ENCODE data around the gene PTPRT.

Gene PTPRT

GRCh38 chr20:43016257-43016656 is 173.4 kb downstream of the PTPRT start:
- in situ Hi-C loops (cut with MboI; ENCODE audit: low sequenced_read_pairs, unreplicated experiment), result no loop called here
- DNase-seq (ENCODE audit: low spot score), result no peak
- TF ChIP-seq, protein P1, sequence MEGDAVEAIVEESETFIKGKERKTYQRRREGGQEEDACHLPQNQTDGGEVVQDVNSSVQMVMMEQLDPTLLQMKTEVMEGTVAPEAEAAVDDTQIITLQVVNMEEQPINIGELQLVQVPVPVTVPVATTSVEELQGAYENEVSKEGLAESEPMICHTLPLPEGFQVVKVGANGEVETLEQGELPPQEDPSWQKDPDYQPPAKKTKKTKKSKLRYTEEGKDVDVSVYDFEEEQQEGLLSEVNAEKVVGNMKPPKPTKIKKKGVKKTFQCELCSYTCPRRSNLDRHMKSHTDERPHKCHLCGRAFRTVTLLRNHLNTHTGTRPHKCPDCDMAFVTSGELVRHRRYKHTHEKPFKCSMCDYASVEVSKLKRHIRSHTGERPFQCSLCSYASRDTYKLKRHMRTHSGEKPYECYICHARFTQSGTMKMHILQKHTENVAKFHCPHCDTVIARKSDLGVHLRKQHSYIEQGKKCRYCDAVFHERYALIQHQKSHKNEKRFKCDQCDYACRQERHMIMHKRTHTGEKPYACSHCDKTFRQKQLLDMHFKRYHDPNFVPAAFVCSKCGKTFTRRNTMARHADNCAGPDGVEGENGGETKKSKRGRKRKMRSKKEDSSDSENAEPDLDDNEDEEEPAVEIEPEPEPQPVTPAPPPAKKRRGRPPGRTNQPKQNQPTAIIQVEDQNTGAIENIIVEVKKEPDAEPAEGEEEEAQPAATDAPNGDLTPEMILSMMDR (IDR thresholded peaks at IDR 0.05; ENCODE audit: borderline replicate concordance, control extremely low read depth, extremely low read depth, insufficient read depth, missing control alignments), result no peak

DNA sequence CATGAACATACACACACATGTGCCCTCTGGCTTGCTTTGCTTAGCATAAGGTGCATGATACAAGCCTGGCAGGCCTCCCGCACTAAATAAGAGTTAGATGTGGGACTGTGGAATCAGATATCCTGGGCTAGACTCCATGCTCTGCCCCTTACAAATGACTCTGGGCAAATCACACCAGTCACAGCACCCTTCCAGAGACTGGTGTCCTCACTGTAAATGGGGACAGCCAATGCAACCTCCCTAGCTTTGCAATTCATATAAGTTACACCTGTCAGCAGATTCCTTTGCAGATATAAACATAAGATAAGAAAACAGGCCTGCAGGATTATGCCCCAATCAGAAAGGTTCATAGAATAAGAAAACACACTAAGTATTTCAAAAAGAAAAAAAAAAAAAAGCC is 174.1 kb downstream of the PTPRT start:
- TF ChIP-seq, protein P1 (IDR thresholded peaks at IDR 0.05; ENCODE audit: borderline replicate concordance, control extremely low read depth, extremely low read depth, insufficient read depth, missing control alignments), result no peak
- DNase-seq (ENCODE audit: low spot score), result no peak
- in situ Hi-C loops (cut with MboI; ENCODE audit: low sequenced_read_pairs, unreplicated experiment), result no loop called here

DNA sequence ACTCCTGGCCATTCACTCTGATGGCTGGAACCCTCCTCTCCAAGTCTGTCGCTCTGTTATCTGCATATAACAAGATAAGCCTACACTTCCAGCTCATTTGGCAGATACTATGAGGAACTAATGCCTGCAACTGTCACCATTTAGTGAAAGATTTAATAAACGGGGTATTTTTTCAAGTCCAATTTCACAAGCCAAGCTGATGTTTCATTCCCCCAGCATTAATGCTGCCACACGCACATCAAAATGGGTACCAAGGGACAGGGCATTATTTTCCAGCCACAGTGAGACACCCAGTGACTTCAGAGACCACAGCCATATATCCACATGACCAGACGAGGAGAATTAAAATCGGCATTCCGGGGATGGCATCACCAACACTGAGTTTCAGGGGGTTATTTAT is 175.5 kb downstream of the PTPRT start:
- in situ Hi-C loops (cut with MboI; ENCODE audit: low sequenced_read_pairs, unreplicated experiment), result no loop called here
- TF ChIP-seq, protein P1 (IDR thresholded peaks at IDR 0.05; ENCODE audit: borderline replicate concordance, control extremely low read depth, extremely low read depth, insufficient read depth, missing control alignments), result no peak
- no peak for DNase-seq (ENCODE audit: low spot score)

DNA sequence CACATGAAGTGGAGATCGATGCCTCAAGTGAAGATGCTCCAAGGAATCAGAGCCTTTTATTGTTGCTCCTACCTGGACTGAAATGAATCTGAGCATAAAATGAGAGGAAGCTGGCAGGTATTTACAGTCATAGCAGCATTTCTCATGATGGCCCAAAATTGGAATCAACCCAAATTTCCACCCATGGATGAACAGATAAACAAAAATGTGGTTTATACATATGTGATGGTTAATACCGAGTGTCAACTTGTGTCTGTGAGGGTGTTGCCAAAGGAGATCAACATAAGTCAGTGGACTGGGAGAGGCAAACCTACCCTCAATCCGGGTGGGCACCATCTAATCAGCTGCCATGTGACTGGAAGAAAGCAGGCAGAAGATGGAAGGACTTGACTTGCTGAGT is 178.2 kb downstream of the PTPRT start:
- in situ Hi-C loops (cut with MboI; ENCODE audit: low sequenced_read_pairs, unreplicated experiment), result no loop called here
- TF ChIP-seq, protein P1 (IDR thresholded peaks at IDR 0.05; ENCODE audit: borderline replicate concordance, control extremely low read depth, extremely low read depth, insufficient read depth, missing control alignments), result no peak
- DNase-seq (ENCODE audit: low spot score), result no peak

- in situ Hi-C loops (cut with MboI; ENCODE audit: low sequenced_read_pairs, unreplicated experiment), result no loop called here
- no peak for DNase-seq (ENCODE audit: low spot score)
- TF ChIP-seq, protein P1 (IDR thresholded peaks at IDR 0.05; ENCODE audit: borderline replicate concordance, control extremely low read depth, extremely low read depth, insufficient read depth, missing control alignments), result no peak
These were observed 180.2 kb downstream of the PTPRT start for GRCh38 chr20:43009532-43009931.

DNA sequence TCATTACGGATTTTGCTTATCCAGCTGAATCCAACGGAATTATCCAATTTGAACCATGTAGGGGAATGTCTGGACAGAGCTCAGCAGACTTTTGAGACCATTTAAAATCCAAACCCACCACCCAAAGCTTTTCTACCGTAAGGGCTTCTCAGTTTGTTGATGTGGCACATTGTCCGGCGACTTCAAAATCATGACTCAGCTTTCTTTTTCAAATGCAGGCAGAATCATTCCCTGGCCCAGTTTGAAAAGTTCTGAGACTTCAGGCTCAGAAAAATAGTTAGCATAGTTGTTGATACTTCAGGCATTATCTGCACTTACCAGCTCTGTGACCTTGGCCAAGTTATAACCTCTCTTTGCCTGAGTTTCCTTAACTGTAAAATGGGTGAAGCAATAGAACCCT is 182.2 kb downstream of the PTPRT start:
- TF ChIP-seq, protein P1 (IDR thresholded peaks at IDR 0.05; ENCODE audit: borderline replicate concordance, control extremely low read depth, extremely low read depth, insufficient read depth, missing control alignments), result no peak
- in situ Hi-C loops (cut with MboI; ENCODE audit: low sequenced_read_pairs, unreplicated experiment), result no loop called here
- no peak for DNase-seq (ENCODE audit: low spot score)

Data from GM13976 (cell line).